ENCODE data around the gene OSTN.

The OSTN gene

DNA sequence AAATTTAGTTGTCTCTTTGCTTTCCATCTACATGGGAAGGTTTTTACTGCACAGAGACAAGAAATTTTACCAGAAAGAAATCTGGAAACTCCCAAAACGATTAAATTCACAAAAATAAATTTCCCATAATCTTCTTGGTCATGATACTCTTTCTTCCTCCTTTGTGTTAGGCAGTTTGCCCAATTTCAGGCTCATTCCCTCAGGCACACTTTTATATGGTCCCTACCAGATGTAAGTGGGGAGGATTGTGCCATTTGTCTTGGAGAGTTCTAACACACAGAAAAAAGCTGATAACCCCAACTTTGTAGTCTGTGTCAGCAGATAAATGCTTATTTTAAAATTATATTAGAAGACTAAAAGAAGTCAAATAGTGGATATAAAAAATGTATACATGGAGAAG lies 81.1 kb downstream of the OSTN start:
- no peak for TF ChIP-seq CREB5 (CRISPR knock-in tag; IDR thresholded peaks at IDR 0.05; ENCODE audit: low read depth)
- TF ChIP-seq SNAI2 (CRISPR knock-in tag; IDR thresholded peaks at IDR 0.05), result no peak
- TF ChIP-seq GLIS3 (CRISPR knock-in tag; IDR thresholded peaks at IDR 0.05), result no peak
- TF ChIP-seq ZC3H10 (CRISPR knock-in tag; IDR thresholded peaks at IDR 0.05), result no peak
- no peak for TF ChIP-seq TOX (CRISPR knock-in tag; IDR thresholded peaks at IDR 0.05; ENCODE audit: borderline replicate concordance)
- no peak for TF ChIP-seq RARB (CRISPR knock-in tag; IDR thresholded peaks at IDR 0.05)
- TF ChIP-seq TCF4 (CRISPR knock-in tag; IDR thresholded peaks at IDR 0.05; ENCODE audit: borderline replicate concordance), result no peak
- no peak for ATAC-seq

GRCh38 chr3:191280882-191281281 lies 81.8 kb downstream of the OSTN start:
- TF ChIP-seq, protein P1, sequence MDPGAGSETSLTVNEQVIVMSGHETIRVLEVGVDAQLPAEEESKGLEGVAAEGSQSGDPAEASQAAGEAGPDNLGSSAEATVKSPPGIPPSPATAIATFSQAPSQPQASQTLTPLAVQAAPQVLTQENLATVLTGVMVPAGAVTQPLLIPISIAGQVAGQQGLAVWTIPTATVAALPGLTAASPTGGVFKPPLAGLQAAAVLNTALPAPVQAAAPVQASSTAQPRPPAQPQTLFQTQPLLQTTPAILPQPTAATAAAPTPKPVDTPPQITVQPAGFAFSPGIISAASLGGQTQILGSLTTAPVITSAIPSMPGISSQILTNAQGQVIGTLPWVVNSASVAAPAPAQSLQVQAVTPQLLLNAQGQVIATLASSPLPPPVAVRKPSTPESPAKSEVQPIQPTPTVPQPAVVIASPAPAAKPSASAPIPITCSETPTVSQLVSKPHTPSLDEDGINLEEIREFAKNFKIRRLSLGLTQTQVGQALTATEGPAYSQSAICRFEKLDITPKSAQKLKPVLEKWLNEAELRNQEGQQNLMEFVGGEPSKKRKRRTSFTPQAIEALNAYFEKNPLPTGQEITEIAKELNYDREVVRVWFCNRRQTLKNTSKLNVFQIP (CRISPR knock-in tag; IDR thresholded peaks at IDR 0.05; ENCODE audit: borderline replicate concordance, low read depth), result no peak
- ATAC-seq, result no peak

GRCh38 chr3:191282251-191283185 lies 83.5 kb downstream of the OSTN start:
- peak; percentile 82 for ATAC-seq
- TF ChIP-seq GLIS3 (CRISPR knock-in tag; IDR thresholded peaks at IDR 0.05) (no peak), CREB5 (CRISPR knock-in tag; IDR thresholded peaks at IDR 0.05; ENCODE audit: low read depth) (no peak), OSR1 (CRISPR knock-in tag; IDR thresholded peaks at IDR 0.05) (no peak), ZNF70 (CRISPR knock-in tag; IDR thresholded peaks at IDR 0.05) (no peak), ZNF8 (CRISPR knock-in tag; IDR thresholded peaks at IDR 0.05) (no peak), ESRRG (CRISPR knock-in tag; IDR thresholded peaks at IDR 0.05) (no peak), PPARA (CRISPR knock-in tag; IDR thresholded peaks at IDR 0.05; ENCODE audit: borderline replicate concordance) (no peak), ISL1 (CRISPR knock-in tag; IDR thresholded peaks at IDR 0.05) (no peak), TCF4 (CRISPR knock-in tag; IDR thresholded peaks at IDR 0.05; ENCODE audit: borderline replicate concordance) (no peak), ZFP30 (CRISPR knock-in tag; IDR thresholded peaks at IDR 0.05) (no peak), BACH2 (CRISPR knock-in tag; IDR thresholded peaks at IDR 0.05; ENCODE audit: borderline replicate concordance) (no peak), ZNF565 (CRISPR knock-in tag; conservative IDR thresholded peaks at IDR 0.05; ENCODE audit: low read depth) (no peak)
- TF ChIP-seq, protein P1 (CRISPR knock-in tag; IDR thresholded peaks at IDR 0.05; ENCODE audit: borderline replicate concordance, low read depth), result no peak

DNA sequence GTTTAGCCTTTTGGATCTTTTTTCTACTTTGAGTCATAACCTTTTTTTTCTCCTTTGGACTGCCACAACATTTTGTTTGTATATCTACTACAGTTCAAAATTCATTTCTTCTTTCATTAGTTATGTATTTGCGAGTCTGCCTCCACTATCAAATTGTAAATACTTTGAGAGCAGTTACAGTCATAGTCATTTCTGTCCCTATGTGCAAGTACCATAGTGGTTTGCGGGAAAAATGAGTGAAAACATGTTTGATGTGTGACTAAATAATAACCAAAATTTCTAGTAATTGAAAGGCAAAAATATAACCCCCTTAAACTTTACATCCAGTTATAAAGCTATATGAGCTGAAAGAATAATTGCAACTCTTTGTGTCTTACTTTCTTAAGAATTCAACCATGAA lies 84.4 kb downstream of the OSTN start:
- no peak for ATAC-seq
- TF ChIP-seq CSDC2 (CRISPR knock-in tag; IDR thresholded peaks at IDR 0.05) (no peak), PPARA (CRISPR knock-in tag; IDR thresholded peaks at IDR 0.05; ENCODE audit: borderline replicate concordance) (no peak), CSRNP3 (CRISPR knock-in tag; IDR thresholded peaks at IDR 0.05) (no peak), ZFP30 (CRISPR knock-in tag; IDR thresholded peaks at IDR 0.05) (no peak), OSR1 (CRISPR knock-in tag; IDR thresholded peaks at IDR 0.05) (no peak), ESRRG (CRISPR knock-in tag; IDR thresholded peaks at IDR 0.05) (no peak), BACH2 (CRISPR knock-in tag; IDR thresholded peaks at IDR 0.05; ENCODE audit: borderline replicate concordance) (no peak), CREB5 (CRISPR knock-in tag; IDR thresholded peaks at IDR 0.05; ENCODE audit: low read depth) (no peak), TCF4 (CRISPR knock-in tag; IDR thresholded peaks at IDR 0.05; ENCODE audit: borderline replicate concordance) (no peak), TOX (CRISPR knock-in tag; IDR thresholded peaks at IDR 0.05; ENCODE audit: borderline replicate concordance) (no peak), ZFP3 (CRISPR knock-in tag; IDR thresholded peaks at IDR 0.05) (no peak), ISL1 (CRISPR knock-in tag; IDR thresholded peaks at IDR 0.05) (no peak), ARNTL (CRISPR knock-in tag; IDR thresholded peaks at IDR 0.05; ENCODE audit: borderline replicate concordance, low read depth) (no peak)
- TF ChIP-seq, protein P1 (CRISPR knock-in tag; IDR thresholded peaks at IDR 0.05; ENCODE audit: borderline replicate concordance, low read depth), result no peak

Measured in SK-N-SH treated with all-trans-retinoic acid at 6 μM for 48 hours (cell line).